HCEC 1CT (cell line): Measurements from ENCODE around the gene DYRK1B.

Experiments
- DNase-seq: peaks from one replicate; pipeline ENCODE4 v3.0.0-alpha.2; 2017

DYRK1B gene

DNA sequence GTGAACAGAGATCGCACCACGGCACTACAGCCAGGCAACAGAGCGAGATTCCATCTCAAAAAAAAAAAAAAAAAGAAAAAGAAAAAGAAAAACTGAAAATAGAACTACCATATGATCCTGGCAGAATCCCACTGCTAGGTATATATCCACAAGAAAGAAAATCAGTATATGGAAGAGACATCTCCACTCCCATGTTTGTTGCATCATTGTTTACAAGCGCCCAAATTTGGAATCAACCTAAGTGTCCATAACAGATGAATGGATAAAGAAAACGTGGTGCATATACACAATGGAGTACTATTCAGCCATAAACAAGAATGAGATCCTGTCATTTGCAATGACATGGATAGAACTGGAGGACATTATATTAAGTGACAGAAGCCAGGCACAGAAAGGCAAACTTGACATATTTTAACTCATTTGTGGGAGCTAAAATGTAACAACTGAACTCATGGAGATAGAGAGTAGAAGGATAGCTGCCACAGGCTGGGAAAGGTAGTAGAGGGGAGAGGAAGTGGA, 26.1 kb downstream of the DYRK1B start:
- DNase-seq, result no peak

DNA sequence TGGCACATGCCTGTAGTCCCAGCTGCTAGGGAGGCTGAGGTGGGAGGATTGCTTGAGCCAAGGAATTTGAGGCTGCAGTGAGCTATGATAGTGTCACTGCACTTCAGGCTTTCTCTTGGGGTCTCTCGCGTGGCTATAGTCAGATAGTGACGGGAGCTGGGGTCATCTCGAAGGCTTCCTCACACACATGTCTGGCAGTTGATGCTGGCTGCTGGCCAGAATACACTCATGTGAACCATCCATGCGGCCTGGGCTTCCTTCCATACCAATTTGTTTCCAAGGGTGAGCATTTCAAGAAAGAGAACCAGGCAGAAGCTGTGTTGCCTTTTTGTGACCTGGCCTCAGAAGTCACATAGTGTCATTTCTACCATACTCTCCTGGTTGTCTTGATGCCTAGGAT, 28.9 kb downstream of the DYRK1B start:
- no peak for DNase-seq

DNA sequence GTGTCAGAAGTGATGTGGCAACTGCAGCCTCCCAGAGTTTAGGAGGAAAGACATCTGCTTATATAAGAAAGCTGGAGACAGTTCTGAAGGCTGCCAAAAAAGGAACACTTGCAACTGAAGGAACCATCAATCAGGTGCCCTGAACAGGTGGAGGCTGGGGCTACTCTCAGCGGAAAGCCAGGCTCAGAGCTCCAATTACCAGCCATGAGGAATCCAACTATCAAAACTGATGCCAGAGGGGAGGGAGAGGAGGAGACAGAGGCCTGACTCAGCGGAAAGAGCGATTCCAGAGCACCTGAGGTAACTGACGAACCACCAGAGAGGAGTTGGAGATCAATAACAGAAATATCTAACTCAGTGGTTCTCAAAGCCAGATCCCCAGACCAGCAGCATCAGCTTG, 31.0 kb downstream of the DYRK1B start:
- DNase-seq, result no peak

DNA sequence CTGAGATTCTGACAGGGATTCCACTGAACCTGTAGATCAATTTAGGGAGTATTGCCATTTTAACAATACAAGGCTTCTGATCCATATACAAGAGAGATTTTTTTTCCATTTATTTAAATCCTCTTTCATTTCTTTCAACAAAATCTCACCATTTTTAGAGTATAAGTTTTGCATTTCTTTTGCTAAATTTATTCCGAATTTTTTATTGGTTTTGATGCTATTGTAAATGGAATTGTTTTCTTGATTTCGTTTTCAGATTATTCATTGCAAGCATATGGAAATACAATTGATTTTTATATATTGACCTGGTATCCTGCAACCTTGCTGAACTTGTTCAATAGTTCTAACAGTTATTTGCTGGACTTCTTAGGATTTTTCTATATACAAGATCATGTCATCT, 36.9 kb downstream of the DYRK1B start:
- no peak for DNase-seq

DNA sequence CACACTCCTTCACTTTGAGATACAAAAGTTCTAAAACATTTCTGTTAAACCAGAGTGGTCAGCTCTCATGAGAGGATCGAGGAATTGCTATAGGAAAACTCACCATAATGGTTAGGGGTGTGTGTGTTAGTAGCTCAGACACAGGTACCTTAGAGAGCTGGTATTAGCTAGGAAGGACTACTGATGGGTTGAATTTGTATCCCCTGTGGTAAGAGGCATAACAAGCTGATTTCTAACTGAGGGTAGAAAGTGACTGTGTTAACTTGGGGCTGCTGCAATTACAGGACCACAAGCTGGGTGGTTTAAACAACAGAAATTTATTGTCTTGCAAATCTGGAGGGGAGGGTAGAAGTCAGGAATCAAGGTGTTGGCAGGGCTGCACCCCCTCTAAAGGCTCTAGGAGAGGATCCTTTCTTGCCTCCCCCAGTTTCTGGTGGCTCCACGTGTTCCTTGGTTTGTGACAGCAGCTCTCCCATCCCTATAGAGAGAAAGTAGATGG, 37.9 kb downstream of the DYRK1B start:
- no peak for DNase-seq

DNA sequence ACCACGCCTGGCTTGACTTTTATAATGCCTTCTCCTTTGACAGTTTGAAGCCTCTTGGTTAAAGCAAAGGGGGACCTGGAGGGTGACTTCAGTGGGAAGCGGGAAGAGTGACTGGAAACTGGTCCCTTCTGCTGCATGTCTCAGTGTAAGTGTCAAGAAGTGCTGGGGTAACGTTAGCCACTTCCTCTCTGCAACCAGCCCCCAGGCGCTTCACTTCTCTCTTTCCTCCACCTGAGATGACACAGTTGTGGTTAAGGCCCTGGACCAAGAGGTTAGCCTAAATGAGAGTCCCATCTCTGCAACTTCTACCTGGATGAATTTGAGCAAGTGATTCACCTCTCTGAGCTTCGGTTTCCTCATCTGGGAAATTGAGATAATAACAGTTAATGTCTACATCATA, 39.0 kb downstream of the DYRK1B start:
- no peak for DNase-seq

DNA sequence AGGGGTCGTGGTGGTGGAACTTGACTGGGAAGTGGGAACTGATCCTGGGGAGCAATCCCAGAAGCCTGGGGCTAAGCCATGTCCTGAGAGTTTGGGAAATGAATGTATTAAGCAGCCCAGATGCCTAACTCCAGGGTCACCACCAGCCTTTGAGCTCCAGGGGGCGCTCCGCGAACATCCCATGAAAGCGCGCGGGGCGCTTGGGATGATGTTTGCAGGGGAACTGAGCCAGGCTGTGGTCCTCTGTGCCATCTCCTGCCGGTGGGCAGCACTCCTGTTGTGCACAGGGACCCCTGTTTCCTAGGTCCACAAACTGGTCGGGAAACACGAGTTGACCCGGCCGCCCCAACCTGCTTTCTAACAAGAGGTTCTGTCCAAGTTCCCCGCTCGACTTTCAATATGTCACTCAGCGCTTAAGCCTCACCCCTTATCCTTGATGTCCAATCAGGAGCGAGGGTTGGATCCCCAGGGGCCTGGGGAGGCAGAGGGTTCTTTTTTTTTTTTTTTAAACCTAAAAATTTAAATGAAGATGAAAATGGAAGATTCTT, 40.9 kb downstream of the DYRK1B start:
- DNase-seq, result peak; percentile 63

DNA sequence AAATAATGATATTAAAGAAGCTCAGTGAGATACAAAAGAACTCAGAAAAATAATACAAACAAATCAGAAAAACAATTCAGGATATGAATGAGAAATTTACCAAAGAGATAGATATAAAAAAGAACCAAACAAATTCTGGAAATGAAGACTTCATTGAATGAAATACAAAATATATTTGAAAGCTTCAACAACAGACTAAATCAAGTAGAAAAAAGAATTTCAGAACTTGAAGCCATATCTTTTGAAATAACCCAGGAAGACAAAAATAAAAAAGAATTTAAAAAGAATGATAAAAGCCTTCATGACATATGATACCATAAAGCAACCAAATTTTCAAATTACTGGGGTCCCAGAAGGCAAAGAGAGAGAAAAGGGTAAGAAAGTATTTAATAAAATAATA, 45.7 kb downstream of the DYRK1B start:
- no peak for DNase-seq

DNA sequence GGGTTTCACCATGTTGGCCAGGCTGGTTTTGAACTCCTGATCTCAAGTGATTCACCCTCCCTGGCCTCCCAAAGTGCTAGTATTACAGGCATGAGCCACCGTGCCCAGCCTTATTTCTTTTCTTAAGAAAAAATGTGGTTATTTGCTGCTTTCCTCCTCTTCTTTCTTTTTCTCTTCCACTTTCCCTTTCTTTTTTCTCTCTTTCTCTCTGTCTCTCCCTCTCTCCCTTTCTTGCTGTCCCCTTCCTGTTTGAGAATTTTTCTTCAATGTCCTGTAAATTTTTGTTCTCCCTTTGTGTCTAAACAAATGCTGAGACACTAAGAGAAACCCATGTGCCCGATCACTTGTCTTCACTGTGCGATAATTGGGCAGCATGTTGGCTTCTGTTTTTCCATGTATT, 53.1 kb downstream of the DYRK1B start:
- no peak for DNase-seq

DNA sequence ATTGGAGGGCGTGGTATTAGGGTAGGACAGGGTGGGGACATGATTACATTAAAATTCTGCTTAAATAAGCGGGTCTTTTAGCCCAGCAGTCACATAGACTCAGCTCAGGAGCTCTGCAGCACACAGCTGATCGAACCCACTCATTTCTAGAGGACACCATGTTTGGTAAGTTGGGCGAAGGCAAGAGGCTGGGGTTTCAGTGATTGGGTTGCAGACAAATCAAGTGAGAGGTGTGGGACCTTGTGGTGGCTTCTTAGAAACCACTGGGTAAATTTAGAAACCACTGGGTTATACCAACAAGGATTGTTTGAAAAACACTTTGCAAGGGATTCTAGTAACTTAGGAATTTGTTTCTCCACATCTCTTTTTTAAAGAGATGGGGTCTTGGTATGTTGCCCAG, 55.2 kb downstream of the DYRK1B start, which contains the start of gene LEUTX:
Gene LEUTX, plus strand, starts transcription at position 92 of the 400 bp plus-strand sequence. Its CDS starts 67 bp downstream, at position 159.
- DNase-seq, result no peak
